LNCAP (cell line): Measurements from ENCODE around the gene TP53I13.

ENCODE experiments used
- CTCF ChIP-seq: fragments of 450-650 bp; IDR thresholded peaks from 2 replicates; pipeline ENCODE4 v1.5.1; 2017; ENCODE audit warnings: mild to moderate bottlenecking

The TP53I13 gene

GRCh38 chr17:29574732-29575510 lies 6.4 kb downstream of the TP53I13 start:
- TF ChIP-seq CTCF = no peak

GRCh38 chr17:29575511-29576213 lies 7.2 kb downstream of the TP53I13 start:
- no peak for TF ChIP-seq CTCF

- no peak for TF ChIP-seq CTCF
Measured at GRCh38 chr17:29576214-29577000, 7.9 kb downstream of the TP53I13 start.

GRCh38 chr17:29577001-29577370 lies 8.5 kb downstream of the TP53I13 start:
- TF ChIP-seq CTCF = no peak

DNA sequence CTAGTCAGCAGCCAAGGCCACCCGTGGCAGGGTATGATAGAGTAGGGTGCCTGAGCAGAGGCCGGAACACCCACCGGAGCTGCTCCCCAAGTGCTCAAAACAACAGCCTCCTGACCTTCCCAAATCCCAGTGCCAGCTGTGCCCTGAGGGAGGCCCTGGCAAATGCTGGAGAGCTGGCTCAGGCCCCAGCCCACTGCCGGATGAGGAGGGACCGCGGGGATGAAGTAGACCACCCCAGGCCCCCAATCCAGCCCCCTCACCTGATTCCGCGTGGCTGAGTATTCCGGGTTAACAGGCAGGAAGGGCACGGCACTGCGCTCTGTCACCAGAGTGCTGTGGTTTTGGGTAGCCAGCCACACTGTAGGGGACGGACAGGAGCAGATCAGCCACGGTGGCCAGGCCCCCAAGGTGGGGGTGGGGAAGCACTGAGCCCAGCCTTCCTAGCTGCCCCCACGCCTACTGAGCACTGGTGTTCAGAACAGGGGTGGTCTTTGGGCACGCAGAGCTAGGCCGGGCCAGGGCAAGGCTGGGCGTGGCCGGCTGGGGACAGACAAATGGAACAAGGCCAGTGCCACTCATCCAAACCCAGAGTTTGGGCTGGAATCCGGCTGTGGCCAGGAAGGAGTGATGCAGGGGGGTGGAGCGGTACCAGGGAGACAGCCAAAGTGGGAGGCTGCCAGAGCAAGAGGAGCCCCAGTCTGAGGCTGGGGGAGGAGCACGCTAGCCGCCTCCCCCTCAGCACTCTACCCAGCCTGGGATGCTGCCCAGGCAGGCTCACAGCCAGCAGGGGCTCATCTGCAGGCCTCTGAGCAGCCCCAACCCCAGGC lies 9.1 kb downstream of the TP53I13 start:
- no peak for TF ChIP-seq CTCF

- TF ChIP-seq CTCF = no peak
Measured at GRCh38 chr17:29578626-29579485, 10.4 kb downstream of the TP53I13 start.
